GM19025 (cell line): ENCODE results near the gene TEX52.

ENCODE experiments used
- ATAC-seq: cut with Tn5 transposase; IDR thresholded peaks from one replicate; pipeline ENCODE4 v1.9.1; 2021; ENCODE audit warnings: mild to moderate bottlenecking, low read depth, moderate library complexity; ENCODE audit not compliant: unreplicated experiment

TEX52 gene

GRCh38 chr12:2801044-2801783 lies 55.6 kb downstream of the TEX52 start:
- ATAC-seq = no peak

GRCh38 chr12:2800046-2800570 lies 56.7 kb downstream of the TEX52 start:
- no peak for ATAC-seq
